HPDE6-E6E7 (cell line): ENCODE results near the gene ZNF57.
A peak's percentile ranks its signal among the peaks of the same experiment; 100 is the strongest.
"Not testable (repeated sequence)": the region's sequence is repeated elsewhere in the genome, so short reads cannot be mapped to it uniquely, and the experiment has no call there.

Source experiments
- DNase-seq: peaks from one replicate; pipeline ENCODE4 v3.0.0; 2011; ENCODE audit warnings: missing footprints; ENCODE audit errors: extremely low spot score

ZNF57 gene

GRCh38 chr19:2900296-2901252 lies at the start of gene ZNF57:
ZNF57 (plus strand) TSS chr19:2900928; CDS start chr19:2901046, 118 bp downstream.
- DNase-seq, result peak; percentile 99

- no peak for DNase-seq
These were observed 48.1 kb upstream of the ZNF57 start for GRCh38 chr19:2852598-2852997.

GRCh38 chr19:2853015-2853606 lies 47.6 kb upstream of the ZNF57 start:
- DNase-seq, result no peak

- no peak for DNase-seq
These were observed 45.9 kb upstream of the ZNF57 start for GRCh38 chr19:2854849-2855248.

GRCh38 chr19:2856457-2857050 lies 44.2 kb upstream of the ZNF57 start:
- no peak for DNase-seq

GRCh38 chr19:2858864-2859263 lies 41.9 kb upstream of the ZNF57 start:
- DNase-seq, result no peak

GRCh38 chr19:2863816-2864215 lies 36.9 kb upstream of the ZNF57 start:
- DNase-seq, result no peak

- no peak for DNase-seq
These were observed 35.2 kb upstream of the ZNF57 start for GRCh38 chr19:2865334-2866100.

GRCh38 chr19:2866495-2867024 lies 34.2 kb upstream of the ZNF57 start:
- no peak for DNase-seq

GRCh38 chr19:2867025-2867991 lies 33.4 kb upstream of the ZNF57 start, which contains the start of gene ZNF556:
ZNF556 (plus strand) TSS chr19:2867335; CDS start chr19:2867422, 87 bp downstream.
- no peak for DNase-seq

- DNase-seq, result no peak
These were observed 31.1 kb upstream of the ZNF57 start for GRCh38 chr19:2869618-2870017.

- not testable (repeated sequence) for DNase-seq
These were observed 28.6 kb upstream of the ZNF57 start for GRCh38 chr19:2872175-2872574.

- no peak for DNase-seq
These were observed 23.1 kb upstream of the ZNF57 start for GRCh38 chr19:2877398-2878331.

- DNase-seq, result no peak
These were observed 16.9 kb upstream of the ZNF57 start for GRCh38 chr19:2883686-2884439.

GRCh38 chr19:2885736-2886135 lies 15.0 kb upstream of the ZNF57 start:
- DNase-seq, result no peak

- DNase-seq, result peak; percentile 49
These were observed 13.3 kb upstream of the ZNF57 start for GRCh38 chr19:2887391-2887914.

GRCh38 chr19:2888731-2889224 lies 11.9 kb upstream of the ZNF57 start:
- DNase-seq, result no peak

GRCh38 chr19:2890531-2890930 lies 10.2 kb upstream of the ZNF57 start:
- not testable (repeated sequence) for DNase-seq
